MM.1S (cell line): ENCODE results near the gene SECISBP2.

ENCODE experiments used
- EZH2 ChIP-seq: fragments of 300-600 bp; sonication (generic); optimal IDR thresholded peaks from 2 replicates; pipeline ENCODE3; 2017; ENCODE audit warnings: low read depth, mild to moderate bottlenecking, antibody characterized with exemption, low read length, mixed read lengths
- TF ChIP-seq, protein P1 (sequence below): fragments of 300-600 bp; sonication (generic); IDR thresholded peaks from 2 replicates; pipeline ENCODE4 v1.5.1; 2016; ENCODE audit warnings: antibody characterized with exemption, low read length, mixed read lengths

DNA sequence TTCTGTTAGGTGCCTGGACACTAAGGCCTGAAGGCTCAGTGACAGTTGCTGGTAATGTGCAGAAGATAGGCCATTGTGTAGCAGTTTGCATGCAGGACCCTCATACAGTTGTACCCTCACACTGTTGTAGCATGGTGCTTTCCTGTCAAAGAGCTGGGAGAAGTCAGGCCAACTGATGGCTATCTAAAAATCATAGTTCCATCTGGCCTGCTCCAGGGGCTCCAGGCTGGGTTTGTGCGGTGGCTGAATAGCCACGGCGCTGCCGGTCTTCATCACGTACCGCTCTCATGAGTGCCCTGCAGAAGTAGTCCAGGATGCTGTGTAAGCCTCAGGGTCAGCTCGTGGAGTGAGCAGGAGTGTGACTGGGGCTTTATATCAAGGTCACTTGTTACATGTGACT lies 12.2 kb downstream of the SECISBP2 start:
- TF ChIP-seq, protein P1, sequence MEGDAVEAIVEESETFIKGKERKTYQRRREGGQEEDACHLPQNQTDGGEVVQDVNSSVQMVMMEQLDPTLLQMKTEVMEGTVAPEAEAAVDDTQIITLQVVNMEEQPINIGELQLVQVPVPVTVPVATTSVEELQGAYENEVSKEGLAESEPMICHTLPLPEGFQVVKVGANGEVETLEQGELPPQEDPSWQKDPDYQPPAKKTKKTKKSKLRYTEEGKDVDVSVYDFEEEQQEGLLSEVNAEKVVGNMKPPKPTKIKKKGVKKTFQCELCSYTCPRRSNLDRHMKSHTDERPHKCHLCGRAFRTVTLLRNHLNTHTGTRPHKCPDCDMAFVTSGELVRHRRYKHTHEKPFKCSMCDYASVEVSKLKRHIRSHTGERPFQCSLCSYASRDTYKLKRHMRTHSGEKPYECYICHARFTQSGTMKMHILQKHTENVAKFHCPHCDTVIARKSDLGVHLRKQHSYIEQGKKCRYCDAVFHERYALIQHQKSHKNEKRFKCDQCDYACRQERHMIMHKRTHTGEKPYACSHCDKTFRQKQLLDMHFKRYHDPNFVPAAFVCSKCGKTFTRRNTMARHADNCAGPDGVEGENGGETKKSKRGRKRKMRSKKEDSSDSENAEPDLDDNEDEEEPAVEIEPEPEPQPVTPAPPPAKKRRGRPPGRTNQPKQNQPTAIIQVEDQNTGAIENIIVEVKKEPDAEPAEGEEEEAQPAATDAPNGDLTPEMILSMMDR, result no peak
- TF ChIP-seq EZH2, result no peak
